HT1080 (cell line): ENCODE data around the gene IPO4. TPM values are rescaled to one million over a fixed set of nuclear protein-coding genes. Genes with fewer than 3 reads are reported as not detected.

Experiments
- DNase-seq: peaks from one replicate; pipeline ENCODE4 v3.0.0-alpha.2; 2015; ENCODE audit warnings: low read depth
- small RNA-seq: library from RNA; depleted of rRNA; stranded (forward); fragments of <200 nt; gene quantifications from one replicate; pipeline ENCODE3, GENCODE V24; 2014
- total RNA-seq: library from RNA; depleted of rRNA; stranded (reverse); fragments of >200 nt; shearing (Covaris generic); gene quantifications from 2 replicates; pipeline ENCODE4 v1.2.3, GENCODE V29; 2014; rRNA removed

Gene IPO4
- total RNA-seq, 1 experiment from 2014 or later: 273 TPM

- DNase-seq: no peak
Measured at GRCh38 chr14:24132061-24132685, 56.4 kb downstream of the IPO4 start.

GRCh38 chr14:24131549-24131966 lies 57.1 kb downstream of the IPO4 start:
- no peak for DNase-seq

- DNase-seq: no peak
Measured at GRCh38 chr14:24130717-24131548, 57.7 kb downstream of the IPO4 start.

GRCh38 chr14:24130380-24130716 lies 58.3 kb downstream of the IPO4 start, which contains the start of gene FITM1:
FITM1 (plus strand) TSS chr14:24130659; CDS start chr14:24131564, 905 bp downstream.
- DNase-seq: no peak

Small RNAs within 50 kb of the gene (small RNA-seq; reads per million reads assigned to genes)
- gene AL136295.4: not detected
- gene CHMP4A: not detected
- gene IPO4: not detected
- gene IRF9: not detected
- not detected for gene MDP1
- gene RNA5SP383: 0.14 reads per million

Other genes starting within 250 kb of the IPO4 start
- 36.9 and 37.4 TPM in 2 replicates for gene DHRS4, start 235.0 kb downstream of the IPO4 start, total RNA-seq
- gene DHRS4L2, start 199.9 kb downstream of the IPO4 start, total RNA-seq: 24.6 and 31.5 TPM in 2 replicates
- gene CARMIL3, start 136.8 kb downstream of the IPO4 start, total RNA-seq: 0.07 and 0.11 TPM in 2 replicates
- not detected in 2 replicates for gene CPNE6, start 117.3 kb downstream of the IPO4 start, total RNA-seq
- 27.1 and 29.3 TPM in 2 replicates for gene PCK2, start 94.5 kb downstream of the IPO4 start, total RNA-seq
- gene DCAF11, start 74.0 kb downstream of the IPO4 start, total RNA-seq: 37.2 and 46.7 TPM in 2 replicates
- 1.3 and 4.4 TPM in 2 replicates for gene NRL, start 73.9 kb downstream of the IPO4 start, total RNA-seq
- gene FITM1, start 58.2 kb downstream of the IPO4 start, total RNA-seq: 0.63 TPM in 1 of 2 replicates, not detected in the other
- gene PSME1, start 52.6 kb downstream of the IPO4 start, total RNA-seq: 130 and 149 TPM in 2 replicates
- gene EMC9, start 47.2 kb downstream of the IPO4 start, total RNA-seq: 30.2 and 32.2 TPM in 2 replicates
- gene PSME2, start 42.2 kb downstream of the IPO4 start, total RNA-seq: 224 and 243 TPM in 2 replicates
- 57.7 and 69.8 TPM in 2 replicates for gene RNF31, start 41.3 kb downstream of the IPO4 start, total RNA-seq
- 5.0 and 7.8 TPM in 2 replicates for gene IRF9, start 27.6 kb downstream of the IPO4 start, total RNA-seq
- 0.53 and 1.0 TPM in 2 replicates for gene REC8, start 16.7 kb downstream of the IPO4 start, total RNA-seq
- gene TM9SF1, start 6.6 kb upstream of the IPO4 start, total RNA-seq: 54.0 and 68.3 TPM in 2 replicates
- gene TSSK4, start 16.9 kb upstream of the IPO4 start, total RNA-seq: 0.13 TPM in 1 of 2 replicates, not detected in the other
- gene CHMP4A, start 24.7 kb upstream of the IPO4 start, total RNA-seq: 20.0 and 44.4 TPM in 2 replicates
- 10.6 and 12.3 TPM in 2 replicates for gene MDP1, start 27.2 kb upstream of the IPO4 start, total RNA-seq
- 307 and 368 TPM in 2 replicates for gene NEDD8, start 43.6 kb upstream of the IPO4 start, total RNA-seq
- 92.5 and 107 TPM in 2 replicates for gene GMPR2, start 44.1 kb upstream of the IPO4 start, total RNA-seq
- gene TINF2, start 53.8 kb upstream of the IPO4 start, total RNA-seq: 47.2 and 52.4 TPM in 2 replicates
- 0.76 and 1.4 TPM in 2 replicates for gene TGM1, start 74.4 kb upstream of the IPO4 start, total RNA-seq
- 24.0 and 24.5 TPM in 2 replicates for gene RABGGTA, start 82.8 kb upstream of the IPO4 start, total RNA-seq
- gene DHRS1, start 111.0 kb upstream of the IPO4 start, total RNA-seq: 6.0 and 6.9 TPM in 2 replicates
- gene NOP9, start 111.0 kb upstream of the IPO4 start, total RNA-seq: 21.1 and 25.6 TPM in 2 replicates
- 0.10 TPM in 1 of 2 replicates, not detected in the other for gene CIDEB, start 119.2 kb upstream of the IPO4 start, total RNA-seq
- 5.0 and 7.8 TPM in 2 replicates for gene LTB4R2, start 121.3 kb upstream of the IPO4 start, total RNA-seq
- 3.8 and 6.5 TPM in 2 replicates for gene LTB4R, start 122.7 kb upstream of the IPO4 start, total RNA-seq
- not detected in 2 replicates for gene ADCY4, start 146.3 kb upstream of the IPO4 start, total RNA-seq
- gene RIPK3, start 151.2 kb upstream of the IPO4 start, total RNA-seq: 0.08 TPM in 1 of 2 replicates, not detected in the other
- gene NFATC4, start 179.4 kb upstream of the IPO4 start, total RNA-seq: 0.32 TPM in 1 of 2 replicates, not detected in the other
- 0.03 and 0.05 TPM in 2 replicates for gene NYNRIN, start 210.2 kb upstream of the IPO4 start, total RNA-seq
- 0.35 and 0.84 TPM in 2 replicates for gene CBLN3, start 240.9 kb upstream of the IPO4 start, total RNA-seq
- gene KHNYN, start 241.1 kb upstream of the IPO4 start, total RNA-seq: 18.0 and 20.8 TPM in 2 replicates